Stimulated activated CD4-positive, alpha-beta T cell treated with anti-CD3 and anti-CD28 coated beads, Interleukin-4, amount 100 ng/mL, for 48 hours (primary cell): ENCODE results near the gene FAM184A.
"Not testable (repeated sequence)": the region's sequence is repeated elsewhere in the genome, so short reads cannot be mapped to it uniquely, and the experiment has no call there.

ENCODE experiments used
- DNase-seq, 2 donors: peaks; one replicate each; pipeline ENCODE4 v3.0.0-alpha.2; 2020; ENCODE audit warnings: low read depth in 2 of 2

FAM184A gene

GRCh38 chr6:119100115-119100514 is 21.7 kb upstream of the FAM184A start:
- no peak for DNase-seq

- DNase-seq, result not testable (repeated sequence)
These were observed 19.4 kb upstream of the FAM184A start for GRCh38 chr6:119097815-119098361.

- DNase-seq, result no peak
These were observed 18.5 kb upstream of the FAM184A start for GRCh38 chr6:119096721-119097565.

- DNase-seq, result no peak
These were observed 11.8 kb upstream of the FAM184A start for GRCh38 chr6:119090256-119090655.

GRCh38 chr6:119084784-119085183 is 6.3 kb upstream of the FAM184A start:
- no peak for DNase-seq

GRCh38 chr6:119083007-119083406 is 4.5 kb upstream of the FAM184A start:
- DNase-seq, result no peak

GRCh38 chr6:119079283-119079809 is 882 bp upstream of the FAM184A start:
- DNase-seq, result no peak

GRCh38 chr6:119077643-119078375 is 655 bp downstream of the FAM184A start:
- peak; percentile 12 to 38 for DNase-seq

- no peak for DNase-seq
These were observed 1.1 kb downstream of the FAM184A start for GRCh38 chr6:119077391-119077642.

- DNase-seq, result no peak
These were observed 1.7 kb downstream of the FAM184A start for GRCh38 chr6:119076576-119077390.

- DNase-seq, result no peak
These were observed 2.3 kb downstream of the FAM184A start for GRCh38 chr6:119076173-119076572.

- no peak for DNase-seq
These were observed 3.1 kb downstream of the FAM184A start for GRCh38 chr6:119075200-119075981.

- no peak for DNase-seq
These were observed 5.0 kb downstream of the FAM184A start for GRCh38 chr6:119073307-119074051.

- DNase-seq, result no peak
These were observed 6.9 kb downstream of the FAM184A start for GRCh38 chr6:119071576-119071975.

GRCh38 chr6:119067091-119067490 is 11.4 kb downstream of the FAM184A start:
- no peak for DNase-seq

- no peak for DNase-seq
These were observed 11.9 kb downstream of the FAM184A start for GRCh38 chr6:119066517-119066916.

GRCh38 chr6:119065955-119066354 is 12.5 kb downstream of the FAM184A start:
- DNase-seq, result no peak

GRCh38 chr6:119065382-119065781 is 13.1 kb downstream of the FAM184A start:
- no peak for DNase-seq

GRCh38 chr6:119063491-119063890 is 15.0 kb downstream of the FAM184A start:
- DNase-seq, result no peak

GRCh38 chr6:119061215-119061614 is 17.2 kb downstream of the FAM184A start:
- no peak for DNase-seq
